Panc1 (cell line): ENCODE data around the gene SHKBP1.

Experiments used
- POLR2AphosphoS5 ChIP-seq: IDR thresholded peaks from 2 replicates; pipeline ENCODE4 v1.6.1; 2012; ENCODE audit warnings: mild to moderate bottlenecking, low read depth, low read length, moderate library complexity
- REST ChIP-seq, 2 experiments: IDR thresholded peaks; 2 replicates each; pipeline ENCODE4 v1.6.1; 2011 to 2012; ENCODE audit warnings: low read depth in 2 of 2, control low read depth in 1 of 2, low read length in 1 of 2, mild to moderate bottlenecking in 1 of 2, moderate library complexity in 1 of 2; ENCODE audit not compliant: insufficient read depth in 1 of 2
- SIN3A ChIP-seq: IDR thresholded peaks from 2 replicates; pipeline ENCODE4 v1.6.1; 2012; ENCODE audit warnings: low read depth, mild to moderate bottlenecking, low read length, moderate library complexity, borderline replicate concordance; ENCODE audit not compliant: insufficient read depth
- TCF7L2 ChIP-seq: IDR thresholded peaks from 2 replicates; pipeline ENCODE4 v1.6.1; 2011; ENCODE audit warnings: mild to moderate bottlenecking, low read depth, low read length, inconsistent platforms
- TF ChIP-seq, protein P1 (sequence below): fragments of 450-650 bp; IDR thresholded peaks from 2 replicates; pipeline ENCODE4 v1.5.1; 2017; ENCODE audit warnings: mild to moderate bottlenecking

- TF ChIP-seq REST (IDR thresholded peaks at IDR 0.05; ENCODE audit: insufficient read depth in 1 of 2, low read depth in 2 of 2, low read length in 1 of 2) (no peak), POLR2AphosphoS5 (no peak), TCF7L2 (no peak), SIN3A (no peak)
- TF ChIP-seq, protein P1, sequence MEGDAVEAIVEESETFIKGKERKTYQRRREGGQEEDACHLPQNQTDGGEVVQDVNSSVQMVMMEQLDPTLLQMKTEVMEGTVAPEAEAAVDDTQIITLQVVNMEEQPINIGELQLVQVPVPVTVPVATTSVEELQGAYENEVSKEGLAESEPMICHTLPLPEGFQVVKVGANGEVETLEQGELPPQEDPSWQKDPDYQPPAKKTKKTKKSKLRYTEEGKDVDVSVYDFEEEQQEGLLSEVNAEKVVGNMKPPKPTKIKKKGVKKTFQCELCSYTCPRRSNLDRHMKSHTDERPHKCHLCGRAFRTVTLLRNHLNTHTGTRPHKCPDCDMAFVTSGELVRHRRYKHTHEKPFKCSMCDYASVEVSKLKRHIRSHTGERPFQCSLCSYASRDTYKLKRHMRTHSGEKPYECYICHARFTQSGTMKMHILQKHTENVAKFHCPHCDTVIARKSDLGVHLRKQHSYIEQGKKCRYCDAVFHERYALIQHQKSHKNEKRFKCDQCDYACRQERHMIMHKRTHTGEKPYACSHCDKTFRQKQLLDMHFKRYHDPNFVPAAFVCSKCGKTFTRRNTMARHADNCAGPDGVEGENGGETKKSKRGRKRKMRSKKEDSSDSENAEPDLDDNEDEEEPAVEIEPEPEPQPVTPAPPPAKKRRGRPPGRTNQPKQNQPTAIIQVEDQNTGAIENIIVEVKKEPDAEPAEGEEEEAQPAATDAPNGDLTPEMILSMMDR = no peak
Measured at GRCh38 chr19:40629346-40629745, 52.7 kb downstream of the SHKBP1 start.
